Right atrium auricular region (tissue), 2 donors: ENCODE measurements around the gene PJA2. TPM values are rescaled to one million over a fixed set of nuclear protein-coding genes. Genes with fewer than 3 reads are reported as not detected.

Experiments
- DNase-seq: peaks from one replicate; pipeline ENCODE4 v3.0.0-alpha.2; 2019; ENCODE audit warnings: low spot score
- H3K27ac ChIP-seq, 2 donors: fragments of 200-600 bp; sonication (generic); 1 replicate in 1 of 2; 2 replicates in 1 of 2; pipeline ENCODE4 v1.5.1; 2016 to 2019
- H3K27me3 ChIP-seq, 2 donors: fragments of 200-600 bp; sonication (generic); one replicate each; pipeline versions ENCODE4 v1.5.1 to v1.6.0; 2017 to 2019
- H3K36me3 ChIP-seq: fragments of 200-600 bp; sonication (generic); one replicate; pipeline ENCODE4 v1.5.1; 2016
- H3K4me1 ChIP-seq, 2 donors: fragments of 200-600 bp; sonication (generic); one replicate each; pipeline versions ENCODE4 v1.5.1 to v1.6.0; 2017 to 2019
- H3K4me3 ChIP-seq, 2 donors: fragments of 200-600 bp; sonication (generic); 1 replicate in 1 of 2; 2 replicates in 1 of 2; pipeline ENCODE4 v1.5.1; 2017 to 2019; ENCODE audit warnings: mild to moderate bottlenecking in 1 of 2, moderate library complexity in 1 of 2
- H3K9me3 ChIP-seq, 2 donors: fragments of 200-600 bp; sonication (generic); one replicate each; pipeline ENCODE4 v1.5.1; 2019
- total RNA-seq, 2 donors: library from RNA; depleted of rRNA; stranded (reverse); fragments of >200 nt; gene quantifications; one replicate each; pipeline ENCODE4 v1.1.0, GENCODE V29; 2016
- TF ChIP-seq, protein P1 (sequence below), 2 donors: fragments of 200-600 bp; sonication (generic); IDR thresholded peaks; one replicate each; pipeline ENCODE4 v1.5.1; 2019; ENCODE audit warnings: antibody characterized with exemption in 2 of 2

Gene PJA2
- total RNA-seq, 2 donors from 2014 or later: 80.7 to 88.3 TPM

DNA sequence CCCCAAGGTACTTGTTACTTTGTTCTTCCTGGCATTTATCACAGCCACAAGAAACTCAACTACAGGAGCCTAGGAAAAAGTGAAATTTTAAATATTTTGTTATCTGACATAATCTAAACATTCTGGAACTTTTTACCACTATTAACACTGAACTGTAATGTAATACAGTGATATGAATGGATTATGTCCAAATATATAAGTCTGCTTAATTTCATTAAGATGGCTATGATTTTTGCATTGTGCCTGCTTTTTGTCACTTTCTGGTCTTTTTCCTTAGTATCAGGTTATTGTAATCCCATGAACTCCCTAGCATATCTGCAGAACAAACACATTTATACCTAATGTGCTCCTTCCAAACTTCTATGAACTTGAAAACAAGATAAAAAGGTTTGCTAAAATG, 35.8 kb downstream of the PJA2 start:
- TF ChIP-seq, protein P1, sequence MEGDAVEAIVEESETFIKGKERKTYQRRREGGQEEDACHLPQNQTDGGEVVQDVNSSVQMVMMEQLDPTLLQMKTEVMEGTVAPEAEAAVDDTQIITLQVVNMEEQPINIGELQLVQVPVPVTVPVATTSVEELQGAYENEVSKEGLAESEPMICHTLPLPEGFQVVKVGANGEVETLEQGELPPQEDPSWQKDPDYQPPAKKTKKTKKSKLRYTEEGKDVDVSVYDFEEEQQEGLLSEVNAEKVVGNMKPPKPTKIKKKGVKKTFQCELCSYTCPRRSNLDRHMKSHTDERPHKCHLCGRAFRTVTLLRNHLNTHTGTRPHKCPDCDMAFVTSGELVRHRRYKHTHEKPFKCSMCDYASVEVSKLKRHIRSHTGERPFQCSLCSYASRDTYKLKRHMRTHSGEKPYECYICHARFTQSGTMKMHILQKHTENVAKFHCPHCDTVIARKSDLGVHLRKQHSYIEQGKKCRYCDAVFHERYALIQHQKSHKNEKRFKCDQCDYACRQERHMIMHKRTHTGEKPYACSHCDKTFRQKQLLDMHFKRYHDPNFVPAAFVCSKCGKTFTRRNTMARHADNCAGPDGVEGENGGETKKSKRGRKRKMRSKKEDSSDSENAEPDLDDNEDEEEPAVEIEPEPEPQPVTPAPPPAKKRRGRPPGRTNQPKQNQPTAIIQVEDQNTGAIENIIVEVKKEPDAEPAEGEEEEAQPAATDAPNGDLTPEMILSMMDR (IDR thresholded peaks at IDR 0.05): no peak
- H3K4me3 ChIP-seq: no peak overlapping the region
- peaks cover 17% of the 10 kb centered on the region for H3K36me3 ChIP-seq
- no peaks in the 10 kb centered on the region for H3K9me3 ChIP-seq
- no peak for DNase-seq
- no peaks in the 10 kb centered on the region for H3K27me3 ChIP-seq
- peaks cover 0 to 4% of the 10 kb centered on the region in 2 donors for H3K4me1 ChIP-seq
- no peak overlapping the region for H3K27ac ChIP-seq

DNA sequence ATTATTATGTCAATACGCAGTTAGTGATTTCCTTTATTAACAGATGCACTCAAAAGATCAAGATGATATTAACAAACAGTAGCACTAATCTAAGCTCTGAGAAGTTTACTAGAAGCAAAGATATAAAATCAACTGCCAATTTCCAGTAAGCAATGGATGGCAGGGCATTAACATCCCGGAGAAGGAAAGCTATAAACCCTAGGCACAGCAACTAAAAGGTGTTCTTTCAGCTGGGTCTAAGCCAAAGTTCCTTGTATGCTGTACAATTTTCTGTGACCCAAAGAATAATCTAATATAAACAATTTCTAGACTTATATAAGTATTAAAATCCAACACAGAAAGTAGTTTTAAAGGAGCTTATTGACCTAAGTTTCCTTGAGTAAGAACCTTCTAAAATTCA, 39.4 kb downstream of the PJA2 start:
- no peaks in the 10 kb centered on the region for H3K27me3 ChIP-seq
- TF ChIP-seq, protein P1 (IDR thresholded peaks at IDR 0.05): no peak
- H3K9me3 ChIP-seq: peaks cover 0 to 10% of the 10 kb centered on the region in 2 donors
- peaks cover 0 to 2% of the 10 kb centered on the region in 2 donors for H3K4me1 ChIP-seq
- H3K36me3 ChIP-seq: peaks cover 23% of the 10 kb centered on the region
- H3K27ac ChIP-seq: no peak overlapping the region
- H3K4me3 ChIP-seq: no peak overlapping the region
- no peak for DNase-seq

DNA sequence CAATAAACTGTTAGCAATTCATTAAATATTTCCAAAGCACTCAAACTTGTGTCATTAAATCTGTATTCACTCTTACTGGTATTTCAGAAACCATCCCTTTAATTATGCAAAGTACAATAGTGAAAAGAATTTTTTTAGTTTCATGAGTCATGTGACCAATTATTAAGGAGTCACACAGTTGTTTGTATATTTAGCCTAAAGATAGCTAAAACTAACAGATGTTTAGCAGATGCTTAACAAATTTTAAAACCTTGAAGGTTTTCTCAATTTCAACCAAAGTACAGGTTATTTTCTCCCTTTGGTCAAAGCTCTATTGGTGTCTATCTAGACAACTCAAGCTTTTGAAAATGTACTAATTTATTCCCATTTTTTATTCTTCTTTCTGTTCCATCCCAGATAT, 44.1 kb downstream of the PJA2 start:
- TF ChIP-seq, protein P1 (IDR thresholded peaks at IDR 0.05): no peak
- Histone ChIP-seq H3K36me3 (peaks cover 41% of the 10 kb centered on the region), H3K4me3 (no peak overlapping the region), H3K27me3 (no peaks in the 10 kb centered on the region), H3K27ac (no peak overlapping the region), H3K9me3 (peaks cover 0 to 10% of the 10 kb centered on the region in 2 donors), H3K4me1 (no peaks in the 10 kb centered on the region)
- no peak for DNase-seq

DNA sequence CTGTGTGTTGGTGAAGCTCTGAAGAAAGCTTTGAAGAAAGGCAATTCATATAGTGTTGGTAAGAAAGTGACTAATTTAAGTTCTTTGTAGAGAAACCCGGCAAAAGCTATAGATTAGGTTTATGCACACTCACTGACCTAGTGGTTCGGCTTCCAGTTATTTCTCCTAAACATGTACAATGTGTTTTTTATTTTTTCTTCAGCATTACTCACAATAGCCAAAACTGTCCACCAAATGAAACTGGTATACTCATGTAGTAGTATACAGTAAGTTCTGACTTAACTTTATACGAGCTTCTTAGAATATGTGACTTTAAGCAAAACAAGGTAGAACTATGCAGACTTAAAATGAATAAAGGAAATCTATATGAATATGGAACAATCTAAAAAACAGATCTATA, 44.8 kb downstream of the PJA2 start:
- TF ChIP-seq, protein P1 (IDR thresholded peaks at IDR 0.05): no peak
- Histone ChIP-seq H3K4me1 (no peaks in the 10 kb centered on the region), H3K27ac (no peak overlapping the region), H3K4me3 (no peak overlapping the region), H3K9me3 (peaks cover 0 to 10% of the 10 kb centered on the region in 2 donors), H3K36me3 (peaks cover 45% of the 10 kb centered on the region), H3K27me3 (no peaks in the 10 kb centered on the region)
- DNase-seq: no peak

DNA sequence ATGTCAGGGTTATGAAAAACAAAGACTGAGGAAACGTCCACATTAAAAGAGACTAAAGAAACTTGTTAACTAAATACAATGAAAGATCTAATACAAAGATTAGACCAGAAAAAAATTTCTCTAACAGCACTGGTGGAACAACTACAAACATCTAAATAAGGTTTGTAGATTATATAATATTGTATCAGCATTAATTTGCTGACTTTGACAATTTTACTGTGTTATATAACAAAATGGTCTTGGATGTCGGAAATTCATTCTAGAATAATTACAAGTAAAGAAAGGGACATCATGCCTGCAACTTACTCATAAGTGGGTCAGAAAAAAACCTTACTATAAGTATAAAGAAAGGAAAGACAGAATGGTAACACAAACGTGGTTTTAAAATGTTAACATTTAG, 50.1 kb downstream of the PJA2 start:
- H3K27me3 ChIP-seq: no peaks in the 10 kb centered on the region
- TF ChIP-seq, protein P1 (IDR thresholded peaks at IDR 0.05): no peak
- no peak for DNase-seq
- H3K36me3 ChIP-seq: peaks cover 26% of the 10 kb centered on the region
- no peaks in the 10 kb centered on the region for H3K4me1 ChIP-seq
- no peak overlapping the region for H3K27ac ChIP-seq
- no peak overlapping the region for H3K4me3 ChIP-seq
- H3K9me3 ChIP-seq: no peaks in the 10 kb centered on the region

DNA sequence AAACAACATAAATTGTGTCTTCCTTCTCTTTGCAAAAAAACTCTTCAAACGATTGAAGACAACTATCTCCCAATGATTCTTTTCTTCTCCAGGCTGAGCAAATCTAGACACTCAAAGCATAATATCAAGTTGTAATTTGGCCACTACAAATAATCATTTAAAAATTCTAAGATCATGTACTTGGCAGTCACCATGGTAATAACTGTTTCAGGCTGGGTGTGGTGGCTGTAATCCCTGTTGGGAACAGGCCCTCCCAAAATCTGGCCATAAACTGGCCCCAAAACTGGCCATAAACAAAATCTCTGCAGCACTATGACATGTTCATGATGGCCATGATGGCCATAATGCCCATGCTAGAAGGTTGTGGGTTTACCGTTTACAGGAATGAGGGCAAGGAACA, 52.0 kb downstream of the PJA2 start:
- Histone ChIP-seq H3K4me1 (no peaks in the 10 kb centered on the region), H3K36me3 (peaks cover 26% of the 10 kb centered on the region), H3K27ac (no peak overlapping the region), H3K27me3 (no peaks in the 10 kb centered on the region), H3K9me3 (no peaks in the 10 kb centered on the region), H3K4me3 (no peak overlapping the region)
- no peak for DNase-seq
- TF ChIP-seq, protein P1 (IDR thresholded peaks at IDR 0.05): no peak
